IPS-18c (cell line): ENCODE results near the gene ZMYND10.
A peak's percentile ranks its signal among the peaks of the same experiment; 100 is the strongest.

ENCODE experiments used
- H3K4me3 ChIP-seq: 2 replicates; pipeline ENCODE4 v1.7.0; 2013; ENCODE audit warnings: low read depth, mild to moderate bottlenecking, low read length, moderate library complexity; ENCODE audit not compliant: insufficient read depth
- H3K9me3 ChIP-seq: one replicate; pipeline ENCODE4 v1.6.1; 2013; ENCODE audit warnings: mild to moderate bottlenecking, low read length, moderate library complexity; ENCODE audit not compliant: control insufficient read depth, insufficient read depth

The ZMYND10 gene

GRCh38 chr3:50302095-50303012 lies 43.2 kb downstream of the ZMYND10 start:
- Histone ChIP-seq H3K9me3 (peaks cover 2% of the 10 kb centered on the region), H3K4me3 (no peak overlapping the region)

GRCh38 chr3:50300681-50301254 lies 44.8 kb downstream of the ZMYND10 start:
- Histone ChIP-seq H3K9me3 (no peaks in the 10 kb centered on the region), H3K4me3 (no peak overlapping the region)

GRCh38 chr3:50299929-50300680 lies 45.4 kb downstream of the ZMYND10 start:
- H3K4me3 ChIP-seq, result peak overlapping the region; percentile 36; the same call in 1 of the 2 replicates
- H3K9me3 ChIP-seq, result no peaks in the 10 kb centered on the region

- H3K9me3 ChIP-seq, result no peaks in the 10 kb centered on the region
- peak overlapping the region; percentile 36; the same call in 1 of the 2 replicates for H3K4me3 ChIP-seq
Measured at GRCh38 chr3:50299638-50299928, 45.9 kb downstream of the ZMYND10 start.

- Histone ChIP-seq H3K4me3 (peak within 1 kb of the TSS; percentile 96), H3K9me3 (no peaks in the 10 kb centered on the region)
Measured at GRCh38 chr3:50298836-50299637, 46.5 kb downstream of the ZMYND10 start, which contains the start of the genes HYAL3 and NAA80. HYAL3 (minus strand) TSS chr3:50299405; CDS start chr3:50295602, 3,803 bp downstream. NAA80 (minus strand) TSS chr3:50299405; CDS start chr3:50297463, 1,942 bp downstream.

GRCh38 chr3:50297896-50298725 lies 47.4 kb downstream of the ZMYND10 start:
- no peaks in the 10 kb centered on the region for H3K9me3 ChIP-seq
- peak overlapping the region; percentile 96; the same call in 1 of the 2 replicates for H3K4me3 ChIP-seq

- H3K4me3 ChIP-seq, result no peak overlapping the region
Measured at GRCh38 chr3:50297384-50297775, 48.2 kb downstream of the ZMYND10 start.

GRCh38 chr3:50296721-50297383 lies 48.7 kb downstream of the ZMYND10 start:
- no peak overlapping the region for H3K4me3 ChIP-seq
- H3K9me3 ChIP-seq, result no peaks in the 10 kb centered on the region

More at GRCh38 chr3:50297384-50297775, 48.2 kb downstream of the ZMYND10 start:
- no peaks in the 10 kb centered on the region for H3K9me3 ChIP-seq

GRCh38 chr3:50295553-50296431 lies 49.7 kb downstream of the ZMYND10 start:
- Histone ChIP-seq H3K9me3 (no peaks in the 10 kb centered on the region), H3K4me3 (no peak overlapping the region)

- Histone ChIP-seq H3K4me3 (no peak overlapping the region), H3K9me3 (no peaks in the 10 kb centered on the region)
Measured at GRCh38 chr3:50294492-50295403, 50.8 kb downstream of the ZMYND10 start.

GRCh38 chr3:50294089-50294488 lies 51.4 kb downstream of the ZMYND10 start:
- no peak overlapping the region for H3K4me3 ChIP-seq
- H3K9me3 ChIP-seq, result no peaks in the 10 kb centered on the region

- Histone ChIP-seq H3K4me3 (no peak overlapping the region), H3K9me3 (no peaks in the 10 kb centered on the region)
Measured at GRCh38 chr3:50293079-50293801, 52.3 kb downstream of the ZMYND10 start.
